K562 (cell line): ENCODE data around the gene LAMB2. TPM values are rescaled to one million over a fixed set of nuclear protein-coding genes. Genes with fewer than 3 reads are reported as not detected.

Source experiments
- ATAC-seq: fragments of 200-7000 bp; cut with Tn5 transposase; 3 replicates; pipeline ENCODE4 v1.9.1; 2020; ENCODE audit warnings: moderate library complexity
- BruUV-seq: library from RNA; stranded (reverse); fragments of 400-500 nt; replicated peaks from 2 replicates; lab custom pipeline; 2021; lab: Mats Ljungman, UMichigan
- CTCF ChIA-PET: fragments of 300-600 bp; formaldehyde crosslinking; extraction: SDS; loops from one replicate; lab custom pipeline; 2021; ENCODE audit warnings: low intra/inter-chr PET ratio; lab: Yijun Ruan, JAX
- POLR2A ChIA-PET: fragments of 300-600, 350-650 bp; sonication (Branson Sonifier 250); formaldehyde crosslinking; extraction: SDS; loops from one replicate; lab custom pipeline; 2021; ENCODE audit warnings: antibody characterized with exemption, inconsistent platforms; lab: Yijun Ruan, JAX
- DNase-seq, 4 experiments: peaks; one replicate each; pipeline versions ENCODE4 v3.0.0 to v3.0.0-alpha.2; 2011 to 2018; ENCODE audit warnings: low spot score in 3 of 4, mixed read lengths in 3 of 4; ENCODE audit errors: extremely low read depth in 1 of 4
- FAIRE-seq: peaks from 2 replicates; lab custom pipeline; 2011; peaks lifted over from hg19 to GRCh38; lab: Jason Lieb, UNC
- H2AFZ ChIP-seq: 2 replicates; pipeline ENCODE4 v1.6.0; 2011; ENCODE audit warnings: low read depth, low read length, control low read depth, inconsistent platforms
- H3K27ac ChIP-seq: fragments of 200-600 bp; 3 replicates; pipeline ENCODE4 v1.8.0; 2011; ENCODE audit warnings: low read depth, mild to moderate bottlenecking, control low read depth, inconsistent platforms, low read length, moderate library complexity, mixed read lengths; ENCODE audit errors: extremely low read depth
- H3K27me3 ChIP-seq, 2 experiments: fragments of 300-600 bp in 1 of 2; 2 replicates in 1 of 2; 3 replicates in 1 of 2; pipeline versions ENCODE4 v1.6.0 to v1.8.0; 2011; ENCODE audit warnings: inconsistent platforms in 2 of 2, low read length in 2 of 2, mild to moderate bottlenecking in 1 of 2, mixed read lengths in 1 of 2, moderate library complexity in 1 of 2; ENCODE audit not compliant: control insufficient read depth in 2 of 2, insufficient read depth in 2 of 2
- H3K36me3 ChIP-seq: fragments of 300-600 bp; 3 replicates; pipeline ENCODE4 v1.8.0; 2011; ENCODE audit warnings: mild to moderate bottlenecking, low read length, inconsistent platforms; ENCODE audit not compliant: control insufficient read depth, insufficient read depth
- H3K4me1 ChIP-seq, 2 experiments: fragments of 200-600 bp in 1 of 2; replicated peaks in 1 of 2; 2 replicates in 1 of 2; 3 replicates in 1 of 2; pipeline versions ENCODE4 v1.5.1 to v1.8.0; 2011; ENCODE audit warnings: inconsistent platforms in 2 of 2, low read length in 2 of 2, mild to moderate bottlenecking in 1 of 2, mixed read lengths in 1 of 2, moderate library complexity in 1 of 2; ENCODE audit not compliant: control insufficient read depth in 2 of 2, insufficient read depth in 2 of 2
- H3K4me2 ChIP-seq: 2 replicates; pipeline ENCODE4 v1.6.1; 2011; ENCODE audit warnings: low read length, control low read depth, inconsistent platforms, mixed read lengths; ENCODE audit not compliant: insufficient read depth
- H3K4me3 ChIP-seq: fragments of 200-600 bp; sonication (generic), shearing (Covaris generic); 2 replicates; pipeline ENCODE4 v1.5.1; 2016; ENCODE audit warnings: control low read depth, inconsistent platforms
- H3K79me2 ChIP-seq: fragments of 200-600 bp; 3 replicates; pipeline ENCODE4 v1.8.0; 2011; ENCODE audit warnings: low read length, inconsistent platforms; ENCODE audit not compliant: control insufficient read depth, insufficient read depth
- H3K9ac ChIP-seq, 2 experiments: 2 replicates each; pipeline versions ENCODE4 v1.6.0 to v1.6.1; 2011; ENCODE audit warnings: low read depth in 2 of 2, low read length in 2 of 2, control low read depth in 1 of 2, inconsistent platforms in 1 of 2, mild to moderate bottlenecking in 1 of 2, mixed read lengths in 1 of 2; ENCODE audit not compliant: insufficient read depth in 1 of 2
- H3K9me1 ChIP-seq: one replicate; pipeline ENCODE4 v1.6.0; 2011; ENCODE audit warnings: inconsistent platforms, mild to moderate bottlenecking, low read length, moderate library complexity; ENCODE audit not compliant: control insufficient read depth, insufficient read depth
- H3K9me3 ChIP-seq: replicated peaks from 2 replicates; pipeline ENCODE4 v1.5.1; 2011; ENCODE audit warnings: low read depth, low read length, inconsistent platforms; ENCODE audit not compliant: control insufficient read depth, insufficient read depth
- H4K20me1 ChIP-seq: replicated peaks from 2 replicates; pipeline ENCODE4 v1.6.1; 2011; ENCODE audit warnings: low read length, inconsistent platforms, mixed read lengths; ENCODE audit not compliant: control insufficient read depth, insufficient read depth
- IFI16 ChIP-seq: fragments of 250-450 bp; sonication (Bioruptor Pico); IDR thresholded peaks from 2 replicates; pipeline ENCODE4 v2.1.2; 2022; ENCODE audit warnings: mild to moderate bottlenecking, inconsistent platforms
- KDM4B ChIP-seq, 2 experiments: fragments of 450-650 bp in 1 of 2; sonication (generic) in 1 of 2; IDR thresholded peaks; 2 replicates each; pipeline ENCODE4 v1.6.1; 2016 to 2017; ENCODE audit warnings: borderline replicate concordance in 2 of 2, antibody characterized with exemption in 1 of 2, low read depth in 1 of 2, mild to moderate bottlenecking in 1 of 2
- MECOM ChIP-seq: fragments of 250-450 bp; sonication (Bioruptor Pico); IDR thresholded peaks from 2 replicates; pipeline ENCODE4 v1.8.0; 2022; ENCODE audit warnings: inconsistent platforms
- PHB2 ChIP-seq: fragments of 450-650 bp; IDR thresholded peaks from 2 replicates; pipeline ENCODE4 v1.6.1; 2017; ENCODE audit warnings: low read depth
- STAG1 ChIP-seq: sonication (generic); formaldehyde crosslinking; IDR thresholded peaks from 2 replicates; pipeline ENCODE4 v1.5.0; 2020; ENCODE audit warnings: missing genetic modification reagents, borderline replicate concordance
- ZFPM2 ChIP-seq: fragments of 250-450 bp; sonication (Bioruptor Pico); IDR thresholded peaks from 2 replicates; pipeline ENCODE4 v1.5.1; 2022; ENCODE audit warnings: mild to moderate bottlenecking
- ZNF3 ChIP-seq: fragments of 250-450 bp; sonication (Bioruptor Pico); IDR thresholded peaks from 2 replicates; pipeline ENCODE4 v1.5.0; 2021; ENCODE audit warnings: mild to moderate bottlenecking, moderate library complexity
- WGBS: fragments of 100-300 bp; shearing (Covaris generic); methylation state at CpG from one replicate; pipeline ENCODE4 v1.1.6; 2016; ENCODE audit warnings: low coverage, mixed read lengths; ENCODE audit not compliant: insufficient coverage; ENCODE audit errors: missing lambda C conversion rate; 5-methylcytosine and 5-hydroxymethylcytosine counted together
- in situ Hi-C: fragments of 300-500 bp; cut with MboI; formaldehyde crosslinking; loops from 4 replicates; pipeline ENCODE4 v1.15.0; 2018; ENCODE audit warnings: inconsistent platforms, mixed read lengths
- intact Hi-C: fragments of 100-400 bp; cut with micrococcal nuclease; formaldehyde crosslinking; loops from 2 replicates; pipeline ENCODE4 v1.14.2; 2022
- polyA plus RNA-seq, 8 experiments: library from polyadenylated mRNA; depleted of rRNA in 4 of 8; stranded (reverse) in 5 of 8; unstranded in 3 of 8; fragments of >200 nt; fragmentation: Nextera tagmentation in 2 of 8; fragmentation: Illumina TruSeq in 1 of 8; extraction: Ambion mirVana in 2 of 8; extraction: Trizol in 1 of 8; gene quantifications; 2 replicates each; pipeline versions ENCODE4 v1.2.1 to v1.2.3, GENCODE V29; 2011 to 2014; ENCODE audit warnings: inconsistent platforms in 1 of 8, missing spikeins in 1 of 8
- total RNA-seq, 7 experiments: library from RNA; depleted of rRNA in 6 of 7; stranded (reverse); fragments of >200 nt in 6 of 7; fragmentation: Illumina TruSeq in 2 of 7; extraction: Trizol in 2 of 7; gene quantifications; 2 replicates each; pipeline versions ENCODE4 v1.2.1 to v1.2.3, GENCODE V29; 2011 to 2021; ENCODE audit warnings: low replicate concordance in 1 of 7
- TF ChIP-seq, protein P1 (sequence below): fragments of 250-450 bp; sonication (Bioruptor Pico); IDR thresholded peaks from 2 replicates; pipeline ENCODE4 v1.5.0; 2021

Gene LAMB2
- total and polyA plus RNA-seq, 9 of the 15 experiments (the other 6 are each of a cell fraction or from before 2014, with no cell fraction given) = 1.4 to 26.0 (median 16.2) TPM

DNA sequence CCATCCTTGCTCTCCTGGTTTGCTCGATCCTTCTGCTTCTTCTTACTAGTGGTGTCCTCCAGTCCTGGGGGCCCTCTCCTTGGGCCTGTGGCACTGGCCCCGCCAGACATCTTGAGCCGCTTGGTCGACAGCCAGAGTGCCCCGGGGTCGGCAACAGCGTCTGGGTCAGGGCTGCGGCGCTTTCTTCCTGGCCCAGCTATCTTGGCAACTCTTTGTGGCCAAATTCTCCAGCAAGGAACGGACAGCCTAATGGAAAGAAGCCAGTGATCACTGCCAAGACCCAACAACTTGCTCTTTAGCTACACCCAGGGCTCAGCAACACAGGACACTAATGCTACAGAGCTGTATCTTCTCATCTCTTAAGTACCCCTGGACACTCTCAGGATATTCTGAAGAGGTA, 13.8 kb downstream of the LAMB2 start:
- Histone ChIP-seq H3K27me3 (no peaks in the 10 kb centered on the region), H3K4me3 (no peak overlapping the region), H3K27ac (peak overlapping the region; percentile 97; the same call in 1 of the 3 replicates), H3K79me2 (peaks cover 20% of the 10 kb centered on the region), H3K9me1 (no peaks in the 10 kb centered on the region), H3K4me2 (peak overlapping the region; percentile 100; the same call in 1 of the 2 replicates), H3K36me3 (peaks cover 55% of the 10 kb centered on the region), H3K4me1 (peaks cover 9 to 40% of the 10 kb centered on the region in 2 experiments; a peak in 4 of 5 replicates), H3K9ac (peak overlapping the region in 1 of 2 experiments; percentile 98; a peak in 2 of 4 replicates)
- WGBS = 95% methylated on average over 6 of the region's 10 CpGs
- CTCF ChIA-PET = no interaction called here
- intact Hi-C loops = no loop called here
- no peak for ATAC-seq
- POLR2A ChIA-PET = no interaction called here
- BruUV-seq = no TSS peak
- DNase-seq = no peak
- no peak for FAIRE-seq
- no peak for TF ChIP-seq ZNF3 (CRISPR knock-in tag)
- TF ChIP-seq STAG1 (CRISPR knock-in tag) = no peak
- TF ChIP-seq KDM4B (IDR thresholded peaks at IDR 0.05; ENCODE audit: borderline replicate concordance in 2 of 2, low read depth in 1 of 2) = no peak
- no peak for TF ChIP-seq IFI16 (CRISPR knock-in tag)
- no peak for TF ChIP-seq ZFPM2 (CRISPR knock-in tag)
- TF ChIP-seq MECOM (CRISPR knock-in tag) = no peak
- TF ChIP-seq, protein P1, sequence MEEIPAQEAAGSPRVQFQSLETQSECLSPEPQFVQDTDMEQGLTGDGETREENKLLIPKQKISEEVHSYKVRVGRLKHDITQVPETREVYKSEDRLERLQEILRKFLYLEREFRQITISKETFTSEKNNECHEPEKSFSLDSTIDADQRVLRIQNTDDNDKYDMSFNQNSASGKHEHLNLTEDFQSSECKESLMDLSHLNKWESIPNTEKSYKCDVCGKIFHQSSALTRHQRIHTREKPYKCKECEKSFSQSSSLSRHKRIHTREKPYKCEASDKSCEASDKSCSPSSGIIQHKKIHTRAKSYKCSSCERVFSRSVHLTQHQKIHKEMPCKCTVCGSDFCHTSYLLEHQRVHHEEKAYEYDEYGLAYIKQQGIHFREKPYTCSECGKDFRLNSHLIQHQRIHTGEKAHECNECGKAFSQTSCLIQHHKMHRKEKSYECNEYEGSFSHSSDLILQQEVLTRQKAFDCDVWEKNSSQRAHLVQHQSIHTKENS = no peak
- TF ChIP-seq PHB2 = no peak
- TF ChIP-seq, all 486 proteins: peak for 0
- Histone ChIP-seq H4K20me1 (no peaks in the 10 kb centered on the region), H2AFZ (no peak overlapping the region), H3K9me3 (no peaks in the 10 kb centered on the region)
- in situ Hi-C loops = no loop called here
